ENCODE measurements around the gene PNPLA2.

PNPLA2 gene

DNA sequence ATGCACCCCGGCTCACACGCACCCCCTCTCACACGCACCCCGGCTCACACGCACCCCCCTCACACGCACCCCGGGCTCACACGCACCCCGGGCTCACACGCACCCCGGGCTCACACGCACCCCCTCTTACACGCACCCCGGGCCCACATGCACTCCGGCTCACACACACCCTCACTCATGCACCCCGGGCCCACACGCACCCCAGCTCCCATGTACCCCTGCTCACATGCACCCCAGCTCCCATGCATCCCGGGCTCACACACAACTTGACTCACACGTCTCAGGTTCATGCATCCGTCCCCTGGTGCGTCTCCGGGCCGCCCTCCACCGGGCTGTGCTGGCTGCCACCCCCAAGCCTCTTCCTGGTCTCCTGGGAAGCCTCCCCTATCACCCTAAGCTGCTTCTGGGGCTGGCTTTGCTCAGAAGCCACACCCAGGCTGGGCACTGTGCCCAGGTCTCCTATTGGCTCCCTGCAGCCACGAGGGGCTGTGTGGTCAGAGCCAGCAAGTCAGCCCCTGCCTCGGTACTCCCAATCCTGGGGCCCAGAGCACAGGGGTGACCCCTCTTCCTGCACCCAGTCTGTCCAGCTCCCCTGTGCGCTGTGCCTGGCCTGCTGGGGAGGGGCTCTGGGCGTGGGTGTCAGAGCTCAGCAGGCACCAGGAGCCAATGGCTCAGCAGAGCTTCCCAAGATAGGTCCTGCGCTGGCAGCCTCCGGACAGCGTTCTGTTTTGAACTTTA is 40.8 kb downstream of the PNPLA2 start:
- H3K27me3 Mint-ChIP-seq = peaks cover 59% of the 10 kb centered on the region
- no peak overlapping the region for H3K4me3 Mint-ChIP-seq
- H3K4me1 Mint-ChIP-seq = peaks cover 6% of the 10 kb centered on the region
- no peaks in the 10 kb centered on the region for H3K36me3 Mint-ChIP-seq
- H3K27ac Mint-ChIP-seq = no peak overlapping the region
- H3K9me3 Mint-ChIP-seq = no peaks in the 10 kb centered on the region
- no peak for ATAC-seq

DNA sequence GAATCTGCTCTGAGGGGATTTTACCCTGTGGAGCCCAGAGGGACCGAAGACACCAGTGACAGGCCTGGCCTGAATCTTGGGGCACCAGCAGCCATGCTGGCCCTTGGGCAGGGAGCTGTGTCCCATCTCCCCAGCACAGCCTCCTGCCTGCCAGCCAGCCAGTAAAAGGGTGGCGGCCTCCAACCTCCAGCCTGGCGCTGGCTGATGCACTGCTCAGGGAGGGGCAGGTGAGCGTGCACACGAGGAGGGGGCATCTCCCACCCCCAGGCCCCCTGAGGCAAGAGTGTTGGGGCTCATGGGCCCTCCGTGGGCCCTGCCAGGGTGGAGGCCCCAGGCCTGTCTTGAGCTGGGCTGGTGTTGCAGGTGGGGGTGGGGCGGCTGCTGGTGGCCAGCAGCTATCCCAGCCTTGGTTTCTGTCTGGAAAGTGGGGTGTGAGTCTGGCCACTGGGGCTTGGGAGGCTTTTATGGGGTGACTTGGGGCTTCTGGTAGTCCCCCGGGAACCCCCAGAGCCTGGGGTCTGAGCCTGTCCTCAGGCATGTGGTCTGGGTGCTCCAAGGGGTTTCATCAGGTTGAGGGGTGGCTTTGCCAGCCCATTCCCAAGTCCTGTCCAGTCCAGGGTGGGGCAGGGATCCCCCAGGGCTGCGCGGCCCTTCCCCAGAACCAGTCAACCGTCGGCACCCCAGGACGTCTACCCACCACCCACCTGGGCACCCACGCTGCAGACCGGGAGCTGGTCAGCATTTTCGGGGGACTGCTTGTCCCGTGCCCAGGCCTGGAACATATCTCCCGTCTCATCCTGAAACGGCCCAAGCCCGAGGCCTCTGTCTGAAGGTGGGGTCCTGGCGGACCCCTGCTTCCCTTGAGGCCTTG is 41.8 kb downstream of the PNPLA2 start:
- Mint-ChIP-seq H3K27ac (no peak overlapping the region), H3K9me3 (no peaks in the 10 kb centered on the region), H3K36me3 (no peaks in the 10 kb centered on the region), H3K27me3 (peaks cover 57% of the 10 kb centered on the region), H3K4me1 (peaks cover 6% of the 10 kb centered on the region), H3K4me3 (no peak overlapping the region)
- no peak for ATAC-seq

DNA sequence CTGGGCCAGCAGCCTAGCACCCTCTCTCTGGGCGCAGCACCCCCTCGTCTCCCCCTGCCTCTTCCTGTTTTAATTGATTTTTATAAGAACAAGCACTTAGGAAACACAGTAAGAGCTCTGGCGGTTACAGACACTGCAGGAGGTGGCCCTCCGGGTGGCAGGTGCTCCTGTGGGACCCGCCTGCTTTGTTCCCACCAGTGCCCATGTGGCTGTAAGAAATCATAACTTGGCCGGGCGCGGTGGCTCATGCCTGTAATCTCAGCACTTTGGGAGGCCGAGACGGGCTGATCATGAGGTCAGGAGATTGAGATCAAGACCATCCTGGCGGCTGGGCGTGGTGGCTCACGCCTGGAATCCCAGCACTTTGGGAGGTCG is 42.4 kb downstream of the PNPLA2 start:
- Mint-ChIP-seq H3K27ac (no peak overlapping the region), H3K27me3 (peaks cover 57% of the 10 kb centered on the region), H3K36me3 (no peaks in the 10 kb centered on the region), H3K4me3 (no peak overlapping the region), H3K4me1 (peaks cover 6% of the 10 kb centered on the region), H3K9me3 (no peaks in the 10 kb centered on the region)
- no peak for ATAC-seq

DNA sequence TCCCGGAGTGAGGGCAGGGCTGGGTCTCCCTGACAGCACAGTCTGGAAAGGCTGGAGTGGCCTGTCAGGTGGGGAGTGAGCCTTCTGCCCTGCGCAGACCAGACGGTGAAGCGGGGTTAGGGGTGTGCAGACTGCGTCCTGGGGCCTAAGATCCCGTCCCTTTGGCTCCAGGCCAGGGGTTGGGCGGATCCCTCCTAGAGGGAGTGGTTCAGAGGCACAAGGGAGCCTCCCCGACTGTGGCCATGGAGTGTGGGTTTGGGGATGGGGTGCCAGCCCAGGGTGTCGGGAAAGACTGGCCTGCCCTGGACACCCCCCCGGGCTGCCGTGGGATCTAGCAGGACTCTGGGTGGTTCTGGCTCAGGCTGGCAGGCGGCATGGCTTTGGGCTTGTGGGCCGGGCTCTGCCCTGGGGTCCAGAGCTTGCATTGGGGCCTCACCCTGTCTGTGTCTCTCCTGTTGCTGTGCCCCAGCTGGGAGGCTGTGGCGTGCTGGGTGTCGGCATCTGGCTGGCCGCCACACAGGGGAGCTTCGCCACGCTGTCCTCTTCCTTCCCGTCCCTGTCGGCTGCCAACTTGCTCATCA is 43.5 kb downstream of the PNPLA2 start:
- no peaks in the 10 kb centered on the region for H3K9me3 Mint-ChIP-seq
- no peak overlapping the region for H3K4me3 Mint-ChIP-seq
- peaks cover under 1% of the 10 kb centered on the region for H3K4me1 Mint-ChIP-seq
- H3K36me3 Mint-ChIP-seq = no peaks in the 10 kb centered on the region
- H3K27ac Mint-ChIP-seq = no peak overlapping the region
- peaks cover 49% of the 10 kb centered on the region for H3K27me3 Mint-ChIP-seq
- ATAC-seq = no peak

DNA sequence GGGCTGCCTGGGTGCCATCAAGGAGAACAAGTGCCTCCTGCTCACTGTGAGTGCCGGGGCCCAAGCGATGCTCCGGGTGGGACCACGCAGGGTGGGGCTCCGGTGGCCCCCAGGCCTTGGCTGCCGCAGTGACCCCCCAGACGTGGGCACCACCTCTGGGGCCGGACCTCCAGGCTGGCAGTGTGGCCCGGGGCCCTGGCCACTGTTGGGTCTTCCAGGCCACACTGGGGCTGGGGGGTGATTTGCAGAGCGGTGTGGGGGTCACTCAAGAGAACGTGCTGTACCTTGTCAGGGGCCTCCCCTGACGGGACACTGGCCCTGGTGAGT is 43.9 kb downstream of the PNPLA2 start:
- no peaks in the 10 kb centered on the region for H3K36me3 Mint-ChIP-seq
- no peaks in the 10 kb centered on the region for H3K9me3 Mint-ChIP-seq
- H3K27me3 Mint-ChIP-seq = peaks cover 44% of the 10 kb centered on the region

DNA sequence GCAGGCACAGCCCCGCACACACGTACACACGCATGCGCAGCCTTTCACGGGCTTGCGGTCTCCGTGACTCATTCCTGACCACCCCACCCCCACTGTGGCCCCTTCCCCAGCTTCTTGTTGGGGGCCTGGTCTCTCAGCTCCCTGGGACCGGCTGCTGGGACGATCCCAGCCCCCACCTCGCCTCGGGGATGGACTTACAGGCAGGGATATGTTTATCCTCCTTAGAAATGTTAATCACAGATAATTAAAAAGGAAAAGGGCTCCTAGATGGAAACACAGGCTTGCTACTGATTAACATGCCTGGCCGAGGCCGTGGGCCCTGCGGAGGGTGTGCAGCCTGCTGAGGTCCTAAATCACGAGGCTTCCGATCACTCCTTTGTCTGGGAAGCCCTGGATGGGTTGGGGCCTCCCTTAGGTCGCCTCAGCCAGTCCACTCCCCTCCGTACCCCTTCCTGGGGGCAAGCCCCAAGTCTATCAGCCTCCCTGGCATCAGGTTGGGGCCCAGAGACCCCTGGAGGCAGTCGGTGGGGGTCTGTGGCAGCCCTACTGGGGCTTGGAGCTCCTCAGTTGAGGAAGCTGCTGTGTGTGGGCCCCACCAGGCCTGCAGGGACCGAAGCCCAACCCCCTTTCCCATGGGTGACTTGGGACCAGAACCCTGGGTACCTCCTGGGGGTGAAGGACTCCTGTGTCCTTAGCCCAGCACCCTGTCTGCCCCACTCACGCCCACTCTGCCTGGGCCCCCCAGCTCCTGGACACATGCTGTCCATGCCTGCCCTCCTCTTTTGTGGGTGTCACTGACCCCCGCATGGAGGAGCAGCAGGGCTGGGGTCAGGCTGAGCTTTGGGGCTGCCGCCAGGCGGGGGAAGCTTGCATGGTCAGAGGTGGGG is 44.6 kb downstream of the PNPLA2 start:
- Mint-ChIP-seq H3K36me3 (no peaks in the 10 kb centered on the region), H3K4me1 (no peaks in the 10 kb centered on the region), H3K27ac (no peak overlapping the region), H3K4me3 (no peak overlapping the region), H3K9me3 (no peaks in the 10 kb centered on the region), H3K27me3 (peaks cover 38% of the 10 kb centered on the region)
- no peak for ATAC-seq

More for the DNA sequence above, 43.9 kb downstream of the PNPLA2 start:
- H3K27ac Mint-ChIP-seq = no peak overlapping the region
- no peaks in the 10 kb centered on the region for H3K4me1 Mint-ChIP-seq
- ATAC-seq = no peak
- no peak overlapping the region for H3K4me3 Mint-ChIP-seq

DNA sequence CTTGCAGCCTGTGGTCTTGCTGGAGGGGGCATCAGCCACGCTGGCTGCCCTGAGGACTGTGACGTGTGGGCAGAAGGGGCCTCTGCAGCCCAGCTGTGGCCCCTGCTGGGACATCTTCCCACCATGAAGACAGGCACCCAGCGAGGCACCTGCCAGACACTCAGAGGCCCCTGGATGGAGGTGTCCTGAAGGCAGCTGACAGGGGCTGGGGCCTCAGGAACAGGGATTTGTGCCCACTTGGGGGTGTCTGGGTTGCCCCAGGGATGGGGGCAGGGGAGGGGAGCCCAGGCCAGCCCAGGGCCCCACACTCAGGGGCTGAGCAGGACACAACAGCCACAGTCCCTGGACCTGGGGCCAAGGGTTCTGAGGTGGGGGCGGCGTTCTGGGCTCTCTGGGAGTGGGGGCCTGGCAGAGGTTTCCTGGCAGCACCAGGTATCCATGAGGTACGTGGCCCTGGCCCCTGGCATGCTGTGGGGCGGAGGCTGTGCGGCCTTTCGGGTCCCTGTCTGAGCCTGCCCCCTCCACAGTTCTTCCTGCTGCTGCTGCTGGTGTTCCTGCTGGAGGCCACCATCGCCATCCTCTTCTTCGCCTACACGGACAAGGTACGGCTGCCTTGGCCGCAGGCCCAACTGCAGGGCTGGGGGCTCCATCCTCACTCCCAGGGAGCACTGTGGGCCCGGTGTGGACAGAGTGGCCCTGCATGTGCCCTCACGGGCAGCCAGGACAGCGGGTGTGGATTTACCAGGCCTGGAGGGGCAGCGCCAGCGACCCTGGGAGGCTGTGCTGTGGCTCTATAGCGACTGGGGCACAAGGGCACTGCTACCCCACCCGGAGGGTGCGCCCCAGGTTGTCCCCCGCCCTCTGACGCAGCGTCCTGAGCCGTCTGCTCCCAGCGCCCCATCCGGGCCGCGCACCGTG is 45.5 kb downstream of the PNPLA2 start:
- H3K27me3 Mint-ChIP-seq = peaks cover 29% of the 10 kb centered on the region
- H3K27ac Mint-ChIP-seq = no peak overlapping the region
- H3K4me1 Mint-ChIP-seq = no peaks in the 10 kb centered on the region
- H3K36me3 Mint-ChIP-seq = no peaks in the 10 kb centered on the region
- no peak for ATAC-seq
- no peaks in the 10 kb centered on the region for H3K9me3 Mint-ChIP-seq
- no peak overlapping the region for H3K4me3 Mint-ChIP-seq

DNA sequence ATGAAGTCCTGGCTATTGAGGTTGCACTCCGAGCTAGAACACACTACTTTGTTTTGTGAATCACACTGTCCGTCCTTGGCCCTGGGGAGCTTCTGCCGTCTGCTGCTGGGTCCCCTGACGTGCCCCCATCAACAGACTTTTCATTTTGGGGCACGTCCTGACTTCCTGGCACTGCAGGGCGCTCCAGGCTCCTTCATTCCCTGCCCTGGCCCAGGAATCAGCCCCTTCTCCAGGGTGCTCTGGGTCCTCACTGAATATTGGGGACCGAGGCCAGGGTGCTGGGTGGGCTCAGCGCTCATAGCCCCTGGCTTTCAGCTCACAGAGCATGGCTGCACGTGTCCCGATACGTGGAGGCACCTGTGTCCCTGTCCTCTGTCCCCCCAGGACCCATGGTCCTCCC is 46.2 kb downstream of the PNPLA2 start:
- H3K4me3 Mint-ChIP-seq = no peak overlapping the region
- no peak overlapping the region for H3K27ac Mint-ChIP-seq
- H3K9me3 Mint-ChIP-seq = no peaks in the 10 kb centered on the region
- no peak for ATAC-seq
- no peaks in the 10 kb centered on the region for H3K36me3 Mint-ChIP-seq
- no peaks in the 10 kb centered on the region for H3K4me1 Mint-ChIP-seq
- peaks cover 22% of the 10 kb centered on the region for H3K27me3 Mint-ChIP-seq

DNA sequence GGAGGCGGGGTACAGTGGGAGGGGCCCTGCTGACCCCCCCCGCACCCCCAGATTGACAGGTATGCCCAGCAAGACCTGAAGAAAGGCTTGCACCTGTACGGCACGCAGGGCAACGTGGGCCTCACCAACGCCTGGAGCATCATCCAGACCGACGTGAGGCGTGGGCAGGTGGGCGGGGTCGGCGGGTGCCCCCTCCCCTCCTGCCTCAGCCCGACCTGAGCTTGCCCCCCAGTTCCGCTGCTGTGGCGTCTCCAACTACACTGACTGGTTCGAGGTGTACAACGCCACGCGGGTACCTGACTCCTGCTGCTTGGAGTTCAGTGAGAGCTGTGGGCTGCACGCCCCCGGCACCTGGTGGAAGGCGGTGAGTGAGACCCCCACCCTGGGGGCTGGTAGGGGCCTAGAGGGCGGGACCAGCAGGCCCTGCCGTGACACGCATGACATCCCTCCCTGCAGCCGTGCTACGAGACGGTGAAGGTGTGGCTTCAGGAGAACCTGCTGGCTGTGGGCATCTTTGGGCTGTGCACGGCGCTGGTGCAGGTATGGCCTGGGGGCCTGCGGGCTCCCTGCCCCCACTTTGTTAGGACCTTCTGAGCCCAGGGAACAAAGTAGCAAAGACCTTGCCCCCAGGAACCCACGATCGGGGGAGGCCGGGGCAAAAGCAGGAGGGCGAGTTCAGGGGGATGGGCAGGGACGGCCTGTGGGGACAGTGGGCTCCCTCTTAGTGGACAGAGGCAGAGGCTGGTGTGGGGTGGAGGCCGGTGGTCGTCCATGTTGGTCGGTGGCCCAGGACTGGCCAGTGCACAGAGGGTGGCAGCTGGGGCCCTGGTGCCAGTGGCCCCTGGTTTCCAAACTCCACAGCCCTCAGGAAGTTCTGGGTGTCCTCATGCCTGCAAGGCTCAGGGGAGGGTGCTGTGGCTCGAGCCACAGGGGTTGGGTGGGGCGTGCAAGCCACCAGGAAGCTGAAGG is 47.0 kb downstream of the PNPLA2 start:
- no peaks in the 10 kb centered on the region for H3K9me3 Mint-ChIP-seq
- H3K36me3 Mint-ChIP-seq = no peaks in the 10 kb centered on the region
- no peaks in the 10 kb centered on the region for H3K4me1 Mint-ChIP-seq
- no peak for ATAC-seq
- H3K27me3 Mint-ChIP-seq = peaks cover 13% of the 10 kb centered on the region
- H3K27ac Mint-ChIP-seq = no peak overlapping the region
- no peak overlapping the region for H3K4me3 Mint-ChIP-seq

DNA sequence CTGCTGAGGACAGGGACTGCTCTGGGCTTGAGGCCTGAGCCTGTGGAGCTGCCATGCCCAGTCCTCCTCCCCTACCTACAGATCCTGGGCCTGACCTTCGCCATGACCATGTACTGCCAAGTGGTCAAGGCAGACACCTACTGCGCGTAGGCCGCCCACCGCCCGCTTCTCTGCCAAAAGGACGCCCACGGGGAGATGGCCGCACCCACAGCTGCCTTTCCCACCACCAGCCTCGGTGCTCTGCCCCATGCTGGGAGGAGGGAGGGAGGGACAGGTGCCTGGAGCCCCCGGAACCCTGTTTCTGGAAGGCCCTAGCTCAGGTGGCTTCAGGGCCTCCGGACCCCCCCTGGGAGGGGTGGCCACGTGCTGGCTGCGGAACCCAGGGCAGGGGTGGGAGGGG is 47.8 kb downstream of the PNPLA2 start:
- peaks cover 6% of the 10 kb centered on the region for H3K27me3 Mint-ChIP-seq
- no peaks in the 10 kb centered on the region for H3K4me1 Mint-ChIP-seq
- ATAC-seq = no peak
- H3K9me3 Mint-ChIP-seq = no peaks in the 10 kb centered on the region
- H3K36me3 Mint-ChIP-seq = no peaks in the 10 kb centered on the region
- H3K27ac Mint-ChIP-seq = no peak overlapping the region
- H3K4me3 Mint-ChIP-seq = no peak overlapping the region

DNA sequence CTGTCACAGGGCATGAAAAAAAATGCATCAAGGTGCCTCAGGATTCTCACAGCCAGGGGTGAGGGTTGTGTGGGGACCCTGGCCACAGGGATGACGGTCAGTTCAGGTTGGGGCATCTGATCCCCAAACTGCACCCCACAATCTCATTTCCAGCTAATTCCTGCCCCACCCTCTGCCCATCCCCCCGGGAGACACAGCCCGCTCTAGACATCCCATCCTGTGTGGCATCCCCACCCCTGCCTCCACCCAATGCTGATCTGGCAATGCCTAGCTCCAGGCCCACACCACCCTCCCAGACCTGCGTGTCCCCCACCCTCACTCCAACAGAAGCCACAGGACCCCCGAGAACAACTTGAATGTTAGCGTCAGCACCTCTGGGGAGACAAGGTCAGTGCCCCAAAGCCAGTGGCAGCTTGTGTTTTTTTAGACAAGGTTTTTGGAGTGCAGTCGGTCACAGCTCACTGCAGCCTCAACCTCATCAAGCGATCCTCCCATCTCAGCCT is 49.2 kb downstream of the PNPLA2 start:
- Mint-ChIP-seq H3K4me3 (no peak overlapping the region), H3K27ac (no peak overlapping the region), H3K9me3 (no peaks in the 10 kb centered on the region), H3K4me1 (no peaks in the 10 kb centered on the region), H3K27me3 (no peaks in the 10 kb centered on the region), H3K36me3 (no peaks in the 10 kb centered on the region)
- no peak for ATAC-seq

DNA sequence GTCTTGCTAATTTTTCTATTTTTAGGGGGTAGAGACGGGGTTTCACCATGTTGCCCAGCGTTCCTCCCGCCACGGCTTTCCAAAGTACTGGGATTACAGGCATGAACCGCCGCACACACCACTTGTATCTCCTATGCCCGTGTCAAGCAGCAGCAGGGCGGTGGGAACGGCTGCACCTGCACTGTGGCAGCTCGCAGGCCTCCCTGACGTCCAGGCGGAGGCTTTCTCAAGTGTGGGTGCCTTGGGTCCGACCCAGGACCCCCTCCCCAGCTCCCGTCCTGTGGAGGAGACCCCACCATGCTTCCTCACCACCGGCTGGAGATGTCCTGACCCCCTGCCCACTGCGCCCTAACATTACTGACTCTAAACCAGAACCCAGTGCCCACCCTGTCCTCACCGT is 49.7 kb downstream of the PNPLA2 start:
- H3K36me3 Mint-ChIP-seq = peaks cover 5% of the 10 kb centered on the region
- no peaks in the 10 kb centered on the region for H3K9me3 Mint-ChIP-seq
- H3K27ac Mint-ChIP-seq = no peak overlapping the region
- no peak for ATAC-seq
- no peak overlapping the region for H3K4me3 Mint-ChIP-seq
- no peaks in the 10 kb centered on the region for H3K4me1 Mint-ChIP-seq
- no peaks in the 10 kb centered on the region for H3K27me3 Mint-ChIP-seq

DNA sequence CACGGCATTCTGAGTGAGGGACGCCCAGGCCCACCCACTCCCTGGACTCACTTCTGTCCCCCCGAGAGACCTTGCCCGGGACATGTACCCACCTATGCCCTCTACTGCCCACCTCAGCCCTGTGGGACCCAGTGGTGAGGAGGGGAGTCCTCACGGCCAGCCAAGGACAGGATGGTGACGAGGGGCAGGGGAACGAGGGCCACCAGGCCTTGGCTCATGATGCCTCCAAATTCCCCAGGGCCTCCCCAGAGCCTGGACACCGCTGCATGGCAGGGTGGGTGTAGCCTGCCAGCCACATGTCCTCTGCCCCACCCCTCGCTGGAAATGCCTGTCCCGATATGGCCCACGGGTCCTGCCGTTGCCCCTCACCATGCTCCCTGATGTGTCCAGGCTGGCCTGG is 50.1 kb downstream of the PNPLA2 start:
- Mint-ChIP-seq H3K27me3 (no peaks in the 10 kb centered on the region), H3K27ac (no peak overlapping the region), H3K4me3 (no peak overlapping the region), H3K36me3 (peaks cover 9% of the 10 kb centered on the region), H3K9me3 (no peaks in the 10 kb centered on the region), H3K4me1 (no peaks in the 10 kb centered on the region)
- ATAC-seq = no peak

Data from stimulated activated memory B cell treated with anti-CD40 and anti-IgM and Interleukin-4, amounts not matched to agents 10 μg/mL and 1 μg/mL and 100 μg/mL, for 72 hours (primary cell).